ENCODE measurements around the gene RAB27B.

RAB27B gene

GRCh38 chr18:54899500-54899899, 71.2 kb downstream of the RAB27B start:
- no peaks in the 10 kb centered on the region for H3K4me1 ChIP-seq
- H3K4me2 ChIP-seq, result no peak overlapping the region
- H3K9me3 ChIP-seq, result no peaks in the 10 kb centered on the region
- H3K4me3 ChIP-seq, result no peak overlapping the region
- H4K20me1 ChIP-seq, result no peaks in the 10 kb centered on the region
- H3K27me3 ChIP-seq, result no peaks in the 10 kb centered on the region
- H3K27ac ChIP-seq, result no peak overlapping the region
- H3K9ac ChIP-seq, result no peak overlapping the region
- no peak for TF ChIP-seq Cebpa-rat (IDR thresholded peaks at IDR 0.05)
- no peaks in the 10 kb centered on the region for H3K36me3 ChIP-seq

DNA sequence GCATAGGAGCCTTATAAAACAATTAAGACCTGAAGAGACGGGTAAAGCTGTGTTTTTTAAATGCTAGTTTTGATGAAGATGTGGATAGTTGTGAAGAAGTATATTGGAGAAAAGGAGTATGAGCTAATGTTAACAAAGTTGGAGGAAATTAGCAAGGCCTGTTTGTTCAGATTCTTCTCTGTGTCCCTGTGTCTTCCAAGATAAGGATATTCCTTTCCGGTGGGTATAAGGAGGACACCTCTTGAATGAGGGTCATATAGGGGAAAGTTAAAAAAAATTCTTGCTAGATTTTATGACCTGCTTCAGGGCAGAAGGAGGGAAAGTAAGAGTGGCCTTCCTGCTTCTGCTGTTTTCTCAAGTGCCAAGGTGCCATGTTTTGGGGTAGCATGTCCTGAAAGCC, 72.0 kb downstream of the RAB27B start:
- Histone ChIP-seq H3K4me3 (no peak overlapping the region), H3K27ac (no peak overlapping the region), H3K4me2 (no peak overlapping the region), H3K36me3 (no peaks in the 10 kb centered on the region), H4K20me1 (no peaks in the 10 kb centered on the region), H3K9me3 (no peaks in the 10 kb centered on the region), H3K4me1 (no peaks in the 10 kb centered on the region), H3K27me3 (no peaks in the 10 kb centered on the region), H3K9ac (no peak overlapping the region)
- TF ChIP-seq Cebpa-rat (IDR thresholded peaks at IDR 0.05), result no peak

DNA sequence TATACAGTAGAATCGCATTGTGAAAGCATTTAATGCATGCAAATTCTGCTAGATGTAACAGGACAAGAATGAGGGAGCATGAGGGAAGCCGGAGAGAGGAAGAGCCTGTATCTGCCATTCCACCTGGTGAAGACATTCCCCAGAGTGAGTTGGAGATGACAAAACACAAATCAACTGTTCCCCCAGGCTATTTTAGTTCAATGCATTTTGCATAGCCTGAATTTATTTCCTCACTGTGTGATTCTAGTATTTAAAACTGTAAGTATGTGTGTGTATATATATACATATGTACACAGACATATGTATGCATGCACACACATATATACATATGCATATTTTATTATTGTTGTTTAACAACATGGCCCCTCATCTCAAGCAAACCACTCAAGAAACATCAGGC, 76.3 kb downstream of the RAB27B start:
- Histone ChIP-seq H3K27me3 (no peaks in the 10 kb centered on the region), H3K9me3 (no peaks in the 10 kb centered on the region), H3K4me2 (no peak overlapping the region), H3K4me1 (no peaks in the 10 kb centered on the region), H4K20me1 (no peaks in the 10 kb centered on the region), H3K4me3 (no peak overlapping the region), H3K27ac (no peak overlapping the region), H3K9ac (no peak overlapping the region), H3K36me3 (no peaks in the 10 kb centered on the region)
- TF ChIP-seq Cebpa-rat (IDR thresholded peaks at IDR 0.05), result no peak

DNA sequence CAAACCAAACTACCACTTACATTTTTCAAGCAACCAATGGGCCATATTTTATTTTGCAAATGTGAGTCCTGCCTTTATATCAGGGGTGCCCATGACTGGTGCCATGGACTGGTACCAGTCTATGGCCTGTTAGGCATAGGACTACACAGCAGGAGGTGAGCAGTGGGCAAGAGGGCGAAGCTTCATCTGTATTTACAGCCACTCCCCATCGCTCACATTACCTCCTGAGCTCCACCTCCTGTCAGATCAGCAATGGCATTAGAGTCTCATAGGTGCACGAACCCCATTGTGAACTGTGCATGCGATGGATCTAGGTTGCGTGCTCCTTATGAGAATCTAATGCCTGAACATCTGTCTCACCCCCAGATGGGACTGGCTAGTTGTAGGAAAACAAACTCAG, 77.4 kb downstream of the RAB27B start:
- Histone ChIP-seq H3K4me2 (no peak overlapping the region), H3K9ac (no peak overlapping the region), H3K27me3 (no peaks in the 10 kb centered on the region), H4K20me1 (no peaks in the 10 kb centered on the region), H3K9me3 (0 out of 2 replicates have a peak, but pooled peaks cover 6% of the 10 kb centered on the region), H3K4me3 (no peak overlapping the region), H3K4me1 (no peaks in the 10 kb centered on the region), H3K36me3 (no peaks in the 10 kb centered on the region), H3K27ac (no peak overlapping the region)
- no peak for TF ChIP-seq Cebpa-rat (IDR thresholded peaks at IDR 0.05)

- no peak overlapping the region for H3K27ac ChIP-seq
- no peaks in the 10 kb centered on the region for H3K36me3 ChIP-seq
- H3K4me1 ChIP-seq, result no peaks in the 10 kb centered on the region
- 0 out of 2 replicates have a peak, but pooled peaks cover 8% of the 10 kb centered on the region for H3K9me3 ChIP-seq
- no peak overlapping the region for H3K4me3 ChIP-seq
- no peak for TF ChIP-seq Cebpa-rat (IDR thresholded peaks at IDR 0.05)
- H4K20me1 ChIP-seq, result no peaks in the 10 kb centered on the region
- H3K9ac ChIP-seq, result no peak overlapping the region
- H3K4me2 ChIP-seq, result no peak overlapping the region
- no peaks in the 10 kb centered on the region for H3K27me3 ChIP-seq
Measured at GRCh38 chr18:54906331-54907185, 78.3 kb downstream of the RAB27B start.

DNA sequence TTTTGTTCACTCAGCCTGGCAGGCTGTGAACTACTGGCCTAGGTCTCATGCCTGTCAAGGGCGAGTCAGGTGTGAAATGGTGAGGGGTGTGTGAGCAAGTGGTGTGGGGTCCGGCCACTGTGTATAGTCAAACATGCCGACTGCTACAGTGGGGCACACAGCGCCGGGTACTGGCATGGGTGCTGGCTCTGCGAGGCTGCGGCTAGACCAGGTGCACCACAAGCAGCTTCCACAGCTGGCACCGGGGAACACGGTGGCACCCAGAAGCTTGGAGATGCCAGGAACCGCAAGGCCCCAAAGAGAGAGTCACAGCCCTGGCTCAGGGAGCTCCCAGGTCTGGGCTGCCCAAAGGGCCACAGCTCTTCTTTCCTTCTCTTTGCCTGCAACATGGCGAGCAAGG, 81.3 kb downstream of the RAB27B start:
- no peaks in the 10 kb centered on the region for H3K4me1 ChIP-seq
- H3K9me3 ChIP-seq, result 0 out of 2 replicates have a peak, but pooled peaks cover 8% of the 10 kb centered on the region
- no peaks in the 10 kb centered on the region for H4K20me1 ChIP-seq
- H3K4me2 ChIP-seq, result no peak overlapping the region
- no peaks in the 10 kb centered on the region for H3K36me3 ChIP-seq
- H3K9ac ChIP-seq, result no peak overlapping the region
- H3K4me3 ChIP-seq, result no peak overlapping the region
- no peak for TF ChIP-seq Cebpa-rat (IDR thresholded peaks at IDR 0.05)
- H3K27ac ChIP-seq, result no peak overlapping the region
- H3K27me3 ChIP-seq, result no peaks in the 10 kb centered on the region

DNA sequence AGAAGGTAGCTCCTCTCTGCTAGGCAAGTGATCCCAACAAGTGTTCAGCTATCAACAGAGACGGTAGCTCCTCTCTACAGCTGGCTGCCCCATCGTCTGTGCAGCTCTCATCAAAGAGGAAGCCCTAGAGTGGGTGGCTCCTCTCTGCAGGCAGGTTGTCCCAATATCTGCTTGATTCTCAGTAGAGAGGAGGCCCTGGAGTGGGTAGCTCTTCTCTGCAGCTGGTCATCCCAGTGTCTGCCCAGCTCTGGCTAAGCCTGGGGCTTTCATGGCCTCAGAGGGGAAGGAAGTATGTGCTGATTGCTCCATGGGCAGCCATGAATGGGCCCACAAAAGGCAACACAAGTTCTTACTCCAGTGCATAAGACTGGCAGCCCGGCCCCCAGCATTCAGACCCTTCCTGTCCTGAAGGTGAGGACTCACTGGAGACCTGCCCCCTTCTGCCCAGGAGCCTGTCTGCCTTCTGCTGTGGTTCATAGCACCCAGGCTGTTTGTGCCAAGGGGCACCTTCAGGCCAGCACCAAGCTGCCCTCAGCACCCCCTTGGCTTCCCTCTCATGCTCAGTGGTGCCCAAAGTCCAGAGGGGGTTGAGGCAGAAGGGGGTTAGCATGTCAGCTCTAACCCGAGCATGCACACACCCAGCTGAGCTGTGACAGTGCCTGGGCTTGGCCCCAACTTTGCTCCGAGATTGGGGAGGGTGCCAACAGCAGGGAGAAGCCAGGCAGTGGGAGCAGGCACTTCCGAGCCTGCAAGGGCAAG, 82.1 kb downstream of the RAB27B start:
- Histone ChIP-seq H3K27me3 (no peaks in the 10 kb centered on the region), H3K4me3 (no peak overlapping the region), H4K20me1 (no peaks in the 10 kb centered on the region), H3K4me1 (no peaks in the 10 kb centered on the region), H3K27ac (no peak overlapping the region), H3K9ac (no peak overlapping the region), H3K9me3 (0 out of 2 replicates have a peak, but pooled peaks cover 8% of the 10 kb centered on the region), H3K36me3 (no peaks in the 10 kb centered on the region), H3K4me2 (no peak overlapping the region)
- TF ChIP-seq Cebpa-rat (IDR thresholded peaks at IDR 0.05), result no peak

DNA sequence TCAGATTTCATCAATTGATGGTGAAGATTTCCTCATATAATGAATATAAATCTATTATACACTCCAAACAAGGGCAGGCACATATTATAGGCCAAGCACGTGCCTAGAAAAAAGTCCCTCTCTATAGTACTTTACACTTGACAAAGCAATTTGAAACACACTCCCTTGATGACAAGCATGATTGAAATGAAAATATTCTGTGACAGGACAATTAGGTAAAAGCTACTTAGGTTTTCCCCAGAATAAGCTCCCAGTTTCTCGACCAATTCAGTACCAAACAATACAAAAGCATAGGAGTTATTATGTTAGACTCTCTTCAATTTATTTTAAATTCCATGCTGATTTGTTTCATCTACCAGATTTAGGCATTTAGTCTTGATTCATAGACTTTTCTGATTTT, 83.3 kb downstream of the RAB27B start:
- H3K27me3 ChIP-seq, result no peaks in the 10 kb centered on the region

DNA sequence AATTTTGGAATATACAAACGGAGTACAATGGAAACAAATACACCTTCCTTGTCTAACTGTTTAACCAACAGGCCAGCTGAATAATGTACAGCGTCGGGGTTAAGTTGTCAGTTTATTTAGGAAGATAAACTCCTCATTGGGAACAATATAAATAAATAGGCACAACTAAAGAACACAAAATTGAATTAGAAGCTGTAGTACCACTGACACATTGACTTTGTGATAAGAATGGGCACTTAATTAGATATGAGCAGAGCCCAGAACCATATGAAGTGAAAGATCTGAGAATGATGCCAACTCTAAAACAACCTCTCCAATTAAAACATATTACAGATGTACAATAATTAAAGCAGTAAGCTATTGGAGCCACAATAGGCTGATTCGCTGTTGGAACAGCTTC, 86.5 kb downstream of the RAB27B start:
- H3K4me3 ChIP-seq, result no peak overlapping the region
- no peaks in the 10 kb centered on the region for H4K20me1 ChIP-seq
- no peaks in the 10 kb centered on the region for H3K27me3 ChIP-seq
- H3K27ac ChIP-seq, result no peak overlapping the region
- TF ChIP-seq Cebpa-rat (IDR thresholded peaks at IDR 0.05), result no peak
- H3K9me3 ChIP-seq, result 0 out of 2 replicates have a peak, but pooled peaks cover 8% of the 10 kb centered on the region
- H3K4me2 ChIP-seq, result no peak overlapping the region
- H3K9ac ChIP-seq, result no peak overlapping the region
- no peaks in the 10 kb centered on the region for H3K36me3 ChIP-seq
- H3K4me1 ChIP-seq, result no peaks in the 10 kb centered on the region

More for the DNA sequence above, 83.3 kb downstream of the RAB27B start:
- Histone ChIP-seq H3K36me3 (no peaks in the 10 kb centered on the region), H3K27ac (no peak overlapping the region), H4K20me1 (no peaks in the 10 kb centered on the region), H3K4me2 (no peak overlapping the region), H3K9me3 (0 out of 2 replicates have a peak, but pooled peaks cover 8% of the 10 kb centered on the region), H3K4me3 (no peak overlapping the region), H3K9ac (no peak overlapping the region), H3K4me1 (no peaks in the 10 kb centered on the region)
- no peak for TF ChIP-seq Cebpa-rat (IDR thresholded peaks at IDR 0.05)

DNA sequence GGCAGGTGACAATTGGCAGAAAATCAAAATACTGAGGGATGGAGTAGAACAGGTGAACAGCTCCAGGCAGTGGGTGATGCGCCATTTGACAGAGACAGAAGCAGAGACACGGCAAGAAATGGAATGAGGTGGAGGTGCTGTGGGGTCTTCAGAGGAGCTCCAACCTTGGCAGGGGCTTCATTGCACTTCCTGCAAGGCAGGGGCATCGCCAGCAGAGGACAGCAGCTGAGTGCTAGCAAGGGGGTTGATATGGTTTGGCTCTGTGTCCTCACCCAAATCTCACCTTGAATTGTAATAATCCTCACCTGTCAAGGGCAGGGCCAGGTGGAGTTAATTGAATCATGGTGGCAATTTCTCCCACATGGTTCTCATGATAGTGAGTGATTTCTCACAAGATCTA, 88.2 kb downstream of the RAB27B start:
- H3K27me3 ChIP-seq, result no peaks in the 10 kb centered on the region
- no peaks in the 10 kb centered on the region for H3K4me1 ChIP-seq
- H3K36me3 ChIP-seq, result no peaks in the 10 kb centered on the region
- H3K9ac ChIP-seq, result no peak overlapping the region
- no peaks in the 10 kb centered on the region for H4K20me1 ChIP-seq
- H3K4me3 ChIP-seq, result no peak overlapping the region
- H3K27ac ChIP-seq, result no peak overlapping the region
- H3K9me3 ChIP-seq, result no peaks in the 10 kb centered on the region
- no peak overlapping the region for H3K4me2 ChIP-seq
- TF ChIP-seq Cebpa-rat (IDR thresholded peaks at IDR 0.05), result no peak

Measured in BLaER1 (cell line).